Endothelial cell of umbilical vein (primary cell): ENCODE data around the gene ITGA8. TPM values are rescaled to one million over a fixed set of nuclear protein-coding genes. Genes with fewer than 3 reads are reported as not detected.

Source experiments
- BruUV-seq: library from RNA; stranded (reverse); fragments of 400-500 nt; replicated peaks from 2 replicates; lab custom pipeline; 2021; lab: Mats Ljungman, UMichigan
- CTCF ChIA-PET: fragments of 300-600, 350-600 bp; sonication (Branson Sonifier 250); formaldehyde crosslinking; loops from one replicate; lab custom pipeline; 2021; ENCODE audit warnings: antibody characterized with exemption, inconsistent platforms; lab: Charles Lee
- POLR2A ChIA-PET: fragments of 300-600, 350-600 bp; sonication (Branson Sonifier 250); formaldehyde crosslinking; loops from one replicate; lab custom pipeline; 2021; ENCODE audit warnings: antibody characterized with exemption, inconsistent platforms; lab: Charles Lee
- DNase-seq: peaks from one replicate; pipeline ENCODE4 v3.0.0-alpha.2; 2011; ENCODE audit warnings: low read depth, low spot score
- FAIRE-seq: peaks from 2 replicates; lab custom pipeline; 2011; peaks lifted over from hg19 to GRCh38; lab: Jason Lieb, UNC
- H2AFZ ChIP-seq: 2 replicates; pipeline ENCODE4 v1.6.0; 2012; ENCODE audit warnings: low read depth, low read length, control low read depth, inconsistent platforms
- H3K27ac ChIP-seq: 2 replicates; pipeline ENCODE4 v1.5.1; 2011; ENCODE audit warnings: low read depth, mild to moderate bottlenecking, control low read depth, low read length, moderate library complexity; ENCODE audit not compliant: insufficient read depth
- H3K27me3 ChIP-seq, 2 experiments: 2 replicates each; pipeline versions ENCODE4 v1.6.0 to v1.6.1; 2011; ENCODE audit warnings: low read length in 2 of 2, mixed read lengths in 1 of 2; ENCODE audit not compliant: control insufficient read depth in 2 of 2, insufficient read depth in 2 of 2
- H3K36me3 ChIP-seq, 2 experiments: 2 replicates in 1 of 2; 3 replicates in 1 of 2; pipeline ENCODE4 v1.5.1; 2011; ENCODE audit warnings: low read length in 2 of 2, mild to moderate bottlenecking in 1 of 2, moderate library complexity in 1 of 2; ENCODE audit not compliant: control insufficient read depth in 2 of 2, insufficient read depth in 2 of 2; ENCODE audit errors: extremely low read depth in 1 of 2
- H3K4me1 ChIP-seq: 3 replicates; pipeline ENCODE4 v1.5.1; 2011; ENCODE audit warnings: mild to moderate bottlenecking, low read length; ENCODE audit not compliant: control insufficient read depth, insufficient read depth; ENCODE audit errors: extremely low read depth
- H3K4me2 ChIP-seq: 2 replicates; pipeline ENCODE4 v1.6.1; 2011; ENCODE audit warnings: low read length, control low read depth, mixed read lengths; ENCODE audit not compliant: insufficient read depth
- H3K4me3 ChIP-seq, 3 experiments: fragments of 200-600 bp in 1 of 3; sonication (generic), shearing (Covaris generic) in 1 of 3; replicated peaks in 1 of 3; 2 replicates each; pipeline ENCODE4 v1.5.1; 2011 to 2016; ENCODE audit warnings: control low read depth in 3 of 3, low read length in 3 of 3, mild to moderate bottlenecking in 2 of 3, inconsistent platforms in 1 of 3, low read depth in 1 of 3, moderate library complexity in 1 of 3; ENCODE audit not compliant: insufficient read depth in 1 of 3
- H3K79me2 ChIP-seq: 2 replicates; pipeline ENCODE4 v1.6.0; 2012; ENCODE audit warnings: low read length, inconsistent platforms; ENCODE audit not compliant: control insufficient read depth, insufficient read depth
- H3K9ac ChIP-seq: replicated peaks from 2 replicates; pipeline ENCODE3; 2011; ENCODE audit warnings: low read length, control low read depth; ENCODE audit not compliant: insufficient read depth; ENCODE audit errors: extremely low read depth
- H3K9me1 ChIP-seq: replicated peaks from 3 replicates; pipeline ENCODE4 v1.6.0; 2011; ENCODE audit warnings: mild to moderate bottlenecking, low read length; ENCODE audit not compliant: control insufficient read depth, insufficient read depth; ENCODE audit errors: extremely low read depth
- H3K9me3 ChIP-seq: replicated peaks from 2 replicates; pipeline ENCODE4 v1.5.1; 2012; ENCODE audit warnings: low read length, inconsistent platforms; ENCODE audit not compliant: control insufficient read depth, insufficient read depth
- H4K20me1 ChIP-seq: replicated peaks from 2 replicates; pipeline ENCODE3; 2011; ENCODE audit warnings: mild to moderate bottlenecking, low read length; ENCODE audit not compliant: control insufficient read depth, insufficient read depth; ENCODE audit errors: extremely low read depth
- CTCF ChIP-seq, 2 donors: IDR thresholded peaks; 1 replicate in 1 of 2; 2 replicates in 1 of 2; pipeline ENCODE4 v1.5.1; 2011; ENCODE audit warnings: low read length in 2 of 2, mild to moderate bottlenecking in 2 of 2, moderate library complexity in 2 of 2, control low read depth in 1 of 2, inconsistent platforms in 1 of 2, low read depth in 1 of 2; ENCODE audit not compliant: insufficient read depth in 1 of 2; ENCODE audit errors: extremely low read depth in 1 of 2
- EZH2 ChIP-seq: IDR thresholded peaks from 2 replicates; pipeline ENCODE4 v1.6.1; 2012; ENCODE audit warnings: borderline replicate concordance, low read depth, mild to moderate bottlenecking, moderate library complexity, low read length, inconsistent platforms; ENCODE audit not compliant: severe bottlenecking
- FOS ChIP-seq: IDR thresholded peaks from 2 replicates; pipeline ENCODE4 v1.6.1; 2011; ENCODE audit warnings: mild to moderate bottlenecking, low read length, moderate library complexity, borderline replicate concordance; ENCODE audit not compliant: insufficient read depth
- GATA2 ChIP-seq: IDR thresholded peaks from 2 replicates; pipeline ENCODE4 v1.7.0; 2011; ENCODE audit warnings: low read depth, mild to moderate bottlenecking, moderate library complexity, mixed read lengths, low read length; ENCODE audit not compliant: insufficient read length, insufficient read depth
- JUN ChIP-seq: IDR thresholded peaks from 2 replicates; pipeline ENCODE4 v1.6.1; 2011; ENCODE audit warnings: borderline replicate concordance, low read depth; ENCODE audit not compliant: insufficient read length, insufficient read depth
- MAX ChIP-seq: IDR thresholded peaks from 2 replicates; pipeline ENCODE4 v1.6.1; 2011; ENCODE audit not compliant: insufficient read depth, insufficient read length
- MYC ChIP-seq: IDR thresholded peaks from one replicate; pipeline ENCODE4 v1.6.1; 2011; ENCODE audit warnings: mild to moderate bottlenecking, low read depth, low read length
- POLR2A ChIP-seq: IDR thresholded peaks from 2 replicates; pipeline ENCODE4 v1.6.1; 2012; ENCODE audit warnings: low read depth, mild to moderate bottlenecking, control low read depth, low read length
- POLR2AphosphoS5 ChIP-seq: IDR thresholded peaks from 2 replicates; pipeline ENCODE4 v1.6.1; 2012; ENCODE audit warnings: low read depth, mild to moderate bottlenecking, control low read depth, low read length, moderate library complexity; ENCODE audit not compliant: insufficient read depth
- dilution Hi-C: fragments of 300-500 bp; cut with MboI; formaldehyde crosslinking; loops from one replicate; pipeline ENCODE4 v1.15.0; 2019; ENCODE audit warnings: low sequenced_read_pairs; ENCODE audit not compliant: extremely low pct_ligation_motif_present
- intact Hi-C: fragments of 100-400 bp; cut with micrococcal nuclease; formaldehyde crosslinking; loops from one replicate; pipeline ENCODE4 v1.10.0; 2022
- polyA plus RNA-seq, 4 experiments: library from polyadenylated mRNA; depleted of rRNA in 3 of 4; stranded (reverse) in 3 of 4; unstranded in 1 of 4; fragments of >200 nt; gene quantifications; 2 replicates each; pipeline versions ENCODE4 v1.2.1 to v1.2.3, GENCODE V29; 2011 to 2012; ENCODE audit warnings: missing spikeins in 1 of 4
- total RNA-seq: library from RNA; stranded (reverse); gene quantifications from 2 replicates; pipeline ENCODE4 v1.2.3, GENCODE V29; 2021

Gene ITGA8
- total and polyA plus RNA-seq, 2 donors (not counting 3 experiments of a cell fraction or from before 2014, with no cell fraction given): 0.04 to 0.40 TPM

- H3K9me1 ChIP-seq: no peaks in the 10 kb centered on the region
- H3K9me3 ChIP-seq: no peaks in the 10 kb centered on the region
- no peaks in the 10 kb centered on the region for H4K20me1 ChIP-seq
- no peaks in the 10 kb centered on the region for H3K27me3 ChIP-seq
- no TSS peak for BruUV-seq
- CTCF ChIA-PET: interaction anchor here (0.6 kb wide), 1 partner anchor 12 kb away, joined by 3 read pairs; no protein-coding TSS in a partner anchor
- POLR2A ChIA-PET: interaction anchor here (0.6 kb wide), 1 partner anchor 1197 kb away, joined by 3 read pairs; no protein-coding TSS in a partner anchor
- H3K79me2 ChIP-seq: no peaks in the 10 kb centered on the region
- no peak for FAIRE-seq
- dilution Hi-C loops: no loop called here
- intact Hi-C loops: no loop called here
- H3K4me1 ChIP-seq: no peaks in the 10 kb centered on the region
- no peak for DNase-seq
- no peak overlapping the region for H3K4me2 ChIP-seq
- no peak overlapping the region for H3K27ac ChIP-seq
- H3K4me3 ChIP-seq: no peak overlapping the region
- no peak overlapping the region for H2AFZ ChIP-seq
- no peaks in the 10 kb centered on the region for H3K36me3 ChIP-seq
- H3K9ac ChIP-seq: no peak overlapping the region
- no peak for TF ChIP-seq POLR2AphosphoS5
- no peak for TF ChIP-seq CTCF (IDR thresholded peaks at IDR 0.05; ENCODE audit: extremely low read depth in 1 of 2, insufficient read depth in 1 of 2, low read depth in 1 of 2, low read length in 2 of 2)
- TF ChIP-seq POLR2A: no peak
- no peak for TF ChIP-seq MAX
- no peak for TF ChIP-seq EZH2
- TF ChIP-seq FOS: no peak
- TF ChIP-seq GATA2: no peak
- no peak for TF ChIP-seq MYC
- TF ChIP-seq JUN: no peak
Observed at GRCh38 chr10:15567952-15568351, 151.8 kb downstream of the ITGA8 start.
